HL-60 (cell line): Measurements from ENCODE around the gene NCK2.

Experiments
- DNase-seq, 2 experiments: peaks; one replicate each; pipeline ENCODE4 v3.0.0-alpha.2; 2010 to 2020; ENCODE audit warnings: low read depth in 1 of 2, low spot score in 1 of 2
- H3K27ac ChIP-seq: fragments of 250-450 bp; sonication (Bioruptor Pico); replicated peaks from 2 replicates; pipeline ENCODE4 v1.5.1; 2020; ENCODE audit warnings: mild to moderate bottlenecking, moderate library complexity
- H3K27me3 ChIP-seq: fragments of 250-450 bp; sonication (Bioruptor Pico); 2 replicates; pipeline ENCODE4 v1.5.1; 2021; ENCODE audit warnings: mild to moderate bottlenecking, moderate library complexity; ENCODE audit not compliant: insufficient read depth, poor library complexity, severe bottlenecking
- H3K4me3 ChIP-seq: replicated peaks from 2 replicates; pipeline ENCODE4 v1.5.1; 2011; ENCODE audit warnings: mild to moderate bottlenecking, control low read depth, low read length; ENCODE audit not compliant: insufficient read depth
- CTCF ChIP-seq: IDR thresholded peaks from one replicate; pipeline ENCODE4 v1.5.1; 2011; ENCODE audit warnings: low read length, control low read depth, inconsistent platforms; ENCODE audit not compliant: insufficient read depth
- GABPA ChIP-seq: IDR thresholded peaks from 2 replicates; pipeline ENCODE4 v1.6.1; 2012; ENCODE audit warnings: low read depth
- POLR2AphosphoS5 ChIP-seq: IDR thresholded peaks from 2 replicates; pipeline ENCODE4 v1.6.1; 2012; ENCODE audit warnings: low read depth
- REST ChIP-seq: IDR thresholded peaks from 2 replicates; pipeline ENCODE4 v1.6.1; 2012; ENCODE audit warnings: low read depth; ENCODE audit not compliant: insufficient replicate concordance
- SPI1 ChIP-seq: IDR thresholded peaks from 2 replicates; pipeline ENCODE4 v1.6.1; 2012; ENCODE audit warnings: low read depth, mild to moderate bottlenecking, borderline replicate concordance

NCK2 gene

GRCh38 chr2:105886687-105887086 lies 142.0 kb downstream of the NCK2 start:
- Histone ChIP-seq H3K27me3 (no peaks in the 10 kb centered on the region), H3K27ac (no peak overlapping the region), H3K4me3 (no peak overlapping the region)
- DNase-seq = no peak
- TF ChIP-seq GABPA (no peak), POLR2AphosphoS5 (no peak), REST (no peak), SPI1 (no peak), CTCF (no peak)

DNA sequence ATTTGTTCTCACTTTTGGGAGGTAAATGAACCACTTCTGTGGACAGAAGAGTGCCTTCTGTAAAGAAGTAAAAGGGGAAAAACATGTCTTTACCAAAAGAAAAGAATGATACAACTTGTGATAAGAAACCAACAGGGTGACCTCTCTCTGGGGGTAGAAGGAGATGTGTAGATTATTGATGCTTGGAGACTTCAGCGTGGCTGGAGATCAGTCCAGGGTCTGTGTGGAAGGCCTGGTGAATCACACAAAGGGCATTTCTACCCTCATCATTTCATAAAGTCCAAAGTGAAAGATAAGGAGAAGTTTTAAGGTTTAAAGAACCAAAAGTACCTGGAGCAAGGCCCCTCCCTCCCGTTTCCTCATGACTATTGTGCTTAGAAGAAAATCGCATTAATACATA lies 142.5 kb downstream of the NCK2 start:
- Histone ChIP-seq H3K4me3 (no peak overlapping the region), H3K27ac (no peak overlapping the region), H3K27me3 (no peaks in the 10 kb centered on the region)
- no peak for DNase-seq
- TF ChIP-seq REST (no peak), POLR2AphosphoS5 (no peak), CTCF (no peak), GABPA (no peak), SPI1 (no peak)

DNA sequence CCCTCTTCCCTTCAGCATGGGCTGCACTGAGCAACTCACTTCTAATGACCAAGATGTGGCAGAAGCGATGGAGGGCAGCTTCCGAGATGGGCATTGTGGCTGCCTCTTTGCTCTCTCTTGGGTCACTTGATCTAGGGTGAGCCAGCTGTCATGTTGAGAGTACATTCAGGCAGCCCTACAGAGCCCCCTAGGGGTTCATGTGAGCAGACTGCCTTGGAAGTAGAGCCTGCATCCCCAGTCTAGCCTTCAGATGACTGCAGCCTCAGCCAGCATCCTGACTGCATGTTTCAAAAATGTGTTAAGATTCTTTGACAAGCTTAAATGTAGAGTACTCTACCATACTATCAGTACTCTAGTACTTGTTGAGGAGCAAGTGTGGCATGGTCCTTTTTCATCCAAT lies 143.9 kb downstream of the NCK2 start:
- H3K27me3 ChIP-seq = no peaks in the 10 kb centered on the region
- H3K4me3 ChIP-seq = no peak overlapping the region
- H3K27ac ChIP-seq = no peak overlapping the region
- TF ChIP-seq CTCF (peak; percentile 11), SPI1 (no peak)
- DNase-seq = peak; percentile 24 to 41

GRCh38 chr2:105889046-105889445 lies 144.3 kb downstream of the NCK2 start:
- Histone ChIP-seq H3K27me3 (no peaks in the 10 kb centered on the region), H3K4me3 (no peak overlapping the region), H3K27ac (no peak overlapping the region)
- no peak for TF ChIP-seq POLR2AphosphoS5
- TF ChIP-seq SPI1 = no peak
- TF ChIP-seq GABPA = no peak
- no peak for TF ChIP-seq CTCF
- no peak for TF ChIP-seq REST
- DNase-seq = no peak
